GM08714 (cell line): ENCODE measurements around the gene ZBED1.
"Not testable (repeated sequence)": the region's sequence is repeated elsewhere in the genome, so short reads cannot be mapped to it uniquely, and the experiment has no call there.

Experiments used
- H3K4me3 ChIP-seq: fragments of 200-500 bp; sonication (Bioruptor generic); 2 replicates; pipeline ENCODE4 v1.5.1; 2014; ENCODE audit warnings: mild to moderate bottlenecking, low read length, inconsistent platforms
- ZNF274 ChIP-seq: IDR thresholded peaks from 2 replicates; pipeline ENCODE4 v1.6.1; 2012; ENCODE audit warnings: mild to moderate bottlenecking, low read depth, low read length

ZBED1 gene

DNA sequence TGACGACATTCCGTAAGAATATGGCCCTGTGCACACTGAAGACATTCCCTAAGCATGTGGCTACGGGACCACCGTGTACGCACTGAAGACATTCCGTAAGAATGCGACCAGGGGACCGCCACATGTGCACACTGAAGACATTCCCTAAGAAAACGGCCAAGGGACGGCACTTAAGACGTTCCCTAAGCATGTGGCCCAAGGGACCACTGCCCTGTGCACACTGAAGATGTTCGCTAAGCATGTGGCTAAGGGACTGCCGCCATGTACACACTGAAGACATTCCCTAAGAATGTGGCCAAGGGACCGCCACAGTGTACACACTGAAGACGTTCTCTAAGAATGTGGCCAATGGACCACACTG, 21.4 kb downstream of the ZBED1 start:
- no peak overlapping the region for H3K4me3 ChIP-seq
- TF ChIP-seq ZNF274: no peak

DNA sequence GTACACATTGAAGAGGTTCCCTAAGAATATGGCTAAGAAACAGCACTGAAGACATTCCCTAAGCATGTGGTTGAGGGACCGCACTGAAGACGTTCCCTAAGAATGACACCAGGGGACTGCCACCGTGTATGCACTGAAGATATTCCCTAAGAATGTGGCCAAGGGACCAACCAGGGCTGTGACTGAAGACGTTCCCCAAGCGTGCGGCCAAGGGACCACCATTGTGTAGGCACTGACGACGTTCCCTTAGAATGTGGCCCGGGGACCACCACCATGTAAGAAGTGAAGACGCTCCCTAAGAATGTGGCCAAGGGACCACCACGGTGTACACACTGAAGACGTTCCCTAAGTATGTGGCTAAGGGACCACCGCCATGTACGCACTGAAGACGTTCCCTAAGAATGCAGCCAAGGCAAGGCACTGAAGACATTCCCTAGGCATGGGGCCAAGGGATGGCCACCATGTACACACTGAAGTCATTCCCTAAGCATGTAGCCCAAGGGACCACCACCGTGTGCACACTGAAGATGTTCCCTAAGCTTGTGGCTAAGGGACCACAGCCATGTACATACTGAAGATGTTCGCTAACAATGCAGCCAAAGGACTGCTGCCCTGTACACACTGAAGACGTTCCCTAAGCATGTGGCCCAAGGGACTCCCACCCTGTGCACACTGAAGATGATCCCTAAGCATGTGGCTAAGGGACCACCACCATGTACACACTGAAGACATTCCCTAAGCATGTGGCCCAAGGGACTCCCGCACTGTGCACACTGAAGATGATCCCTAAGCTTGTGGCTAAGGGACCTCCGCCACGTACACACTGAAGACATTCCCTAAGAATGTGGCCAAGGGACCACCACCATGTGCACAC, 22.0 kb downstream of the ZBED1 start:
- TF ChIP-seq ZNF274: no peak
- H3K4me3 ChIP-seq: no peak overlapping the region

DNA sequence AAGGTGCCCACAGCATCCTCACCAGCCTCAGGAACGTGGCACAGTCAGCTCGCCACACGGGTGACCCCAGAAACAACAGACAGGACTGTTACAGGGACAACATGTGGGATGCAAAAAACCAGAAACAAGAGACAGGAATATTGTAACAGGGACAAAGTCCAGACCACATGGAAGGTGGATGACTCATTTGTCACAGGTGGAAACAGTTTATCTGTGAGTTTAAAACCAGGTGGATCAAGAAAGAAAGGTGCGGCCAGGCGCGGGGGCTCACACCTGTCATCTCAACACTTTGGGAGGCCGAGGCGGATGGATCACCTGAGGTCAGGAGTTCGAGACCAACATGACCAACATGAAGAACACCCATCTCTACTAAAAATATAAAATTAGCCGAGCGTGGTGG, 23.5 kb downstream of the ZBED1 start:
- not testable (repeated sequence) for H3K4me3 ChIP-seq

GRCh38 chrX:2474963-2475726, 25.6 kb downstream of the ZBED1 start:
- no peak for TF ChIP-seq ZNF274
- H3K4me3 ChIP-seq: no peak overlapping the region

DNA sequence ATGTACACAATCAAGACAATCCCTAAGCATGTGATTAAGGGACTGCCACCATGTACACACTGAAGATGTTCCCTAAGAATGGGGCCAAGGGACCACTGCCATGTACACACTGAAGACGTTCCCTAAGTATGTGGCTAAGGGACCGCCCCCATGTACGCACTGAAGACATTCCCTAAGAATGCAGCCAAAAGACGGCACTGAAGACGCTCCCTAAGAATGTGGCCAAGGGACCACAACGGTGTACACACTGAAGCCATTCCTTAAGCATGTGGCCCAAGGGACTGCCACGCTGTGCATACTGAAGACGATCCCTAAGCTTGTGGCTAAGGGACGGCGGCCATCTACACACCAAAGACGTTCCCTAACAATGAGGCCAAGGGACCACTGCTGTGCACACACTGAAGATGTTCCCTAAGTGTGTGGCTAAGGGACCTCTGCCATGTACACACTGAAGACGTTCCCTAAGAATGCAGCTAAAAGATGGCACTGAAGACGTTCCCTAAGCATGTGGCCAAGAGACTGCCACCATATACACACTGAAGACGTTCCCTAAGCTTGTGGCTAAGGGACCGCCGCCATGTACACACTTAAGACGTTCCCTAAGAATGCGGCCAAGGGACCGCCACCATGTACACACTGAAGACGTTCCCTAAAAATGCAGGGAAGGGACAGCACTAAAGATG, 26.4 kb downstream of the ZBED1 start:
- no peak overlapping the region for H3K4me3 ChIP-seq
- TF ChIP-seq ZNF274: no peak

DNA sequence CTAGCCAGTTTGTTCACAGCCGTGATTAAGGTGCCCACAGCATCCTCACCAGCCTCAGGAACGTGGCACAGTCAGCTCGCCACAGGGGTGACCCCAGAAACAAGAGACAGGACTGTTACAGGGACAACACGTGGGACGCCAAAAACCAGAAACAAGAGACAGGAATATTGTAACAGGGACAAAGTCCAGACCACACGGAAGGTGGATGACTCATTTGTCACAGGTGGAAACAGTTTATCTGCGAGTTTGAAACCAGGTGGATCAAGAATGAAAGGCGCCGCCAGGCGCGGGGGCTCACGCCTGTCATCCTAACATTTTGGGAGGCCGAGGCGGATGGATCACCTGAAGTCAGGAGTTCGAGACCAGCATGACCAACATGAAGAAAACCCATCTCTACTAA, 27.7 kb downstream of the ZBED1 start:
- not testable (repeated sequence) for H3K4me3 ChIP-seq

GRCh38 chrX:2471641-2472040, 29.1 kb downstream of the ZBED1 start:
- H3K4me3 ChIP-seq: no peak overlapping the region
- TF ChIP-seq ZNF274: no peak

DNA sequence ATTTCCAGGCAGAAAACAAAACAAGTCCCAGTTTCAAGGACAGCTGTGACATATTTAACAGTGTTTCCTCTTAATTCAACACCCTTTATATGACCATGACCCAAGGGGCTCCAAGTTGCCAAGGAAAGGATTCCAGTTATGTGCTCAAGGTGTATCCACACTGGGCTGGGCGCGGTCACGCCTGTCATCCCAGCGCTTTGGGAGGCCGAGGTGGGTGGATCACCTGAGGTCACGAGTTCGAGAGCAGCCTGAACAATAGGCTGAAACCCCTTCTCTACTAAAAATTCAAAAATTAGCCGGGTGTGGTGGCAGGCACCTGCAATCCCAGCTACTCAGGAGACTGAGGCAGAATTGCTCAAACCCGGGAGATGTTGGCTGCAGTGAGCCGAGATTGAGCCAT, 29.6 kb downstream of the ZBED1 start:
- not testable (repeated sequence) for H3K4me3 ChIP-seq

DNA sequence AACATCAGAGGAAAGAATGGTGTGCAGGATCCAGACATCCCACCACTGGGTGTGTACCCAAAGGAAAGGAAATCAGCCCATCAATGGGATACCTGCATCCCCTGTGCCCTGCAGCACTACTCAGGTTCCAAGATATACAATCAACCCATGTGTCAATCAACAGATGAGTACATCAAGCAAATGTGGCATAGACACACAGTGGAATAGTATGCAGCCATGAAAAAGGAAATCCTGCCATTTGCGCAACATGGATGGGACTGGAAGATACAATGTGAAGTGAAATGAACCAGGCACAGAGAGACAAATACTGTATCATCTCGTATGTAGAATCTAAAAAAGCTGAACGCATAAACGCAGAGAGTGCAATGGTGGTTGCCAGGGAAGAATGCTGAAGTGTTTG, 30.9 kb downstream of the ZBED1 start:
- H3K4me3 ChIP-seq: not testable (repeated sequence)

- TF ChIP-seq ZNF274: no peak
- no peak overlapping the region for H3K4me3 ChIP-seq
Observed at GRCh38 chrX:2469196-2469685, 31.5 kb downstream of the ZBED1 start.

DNA sequence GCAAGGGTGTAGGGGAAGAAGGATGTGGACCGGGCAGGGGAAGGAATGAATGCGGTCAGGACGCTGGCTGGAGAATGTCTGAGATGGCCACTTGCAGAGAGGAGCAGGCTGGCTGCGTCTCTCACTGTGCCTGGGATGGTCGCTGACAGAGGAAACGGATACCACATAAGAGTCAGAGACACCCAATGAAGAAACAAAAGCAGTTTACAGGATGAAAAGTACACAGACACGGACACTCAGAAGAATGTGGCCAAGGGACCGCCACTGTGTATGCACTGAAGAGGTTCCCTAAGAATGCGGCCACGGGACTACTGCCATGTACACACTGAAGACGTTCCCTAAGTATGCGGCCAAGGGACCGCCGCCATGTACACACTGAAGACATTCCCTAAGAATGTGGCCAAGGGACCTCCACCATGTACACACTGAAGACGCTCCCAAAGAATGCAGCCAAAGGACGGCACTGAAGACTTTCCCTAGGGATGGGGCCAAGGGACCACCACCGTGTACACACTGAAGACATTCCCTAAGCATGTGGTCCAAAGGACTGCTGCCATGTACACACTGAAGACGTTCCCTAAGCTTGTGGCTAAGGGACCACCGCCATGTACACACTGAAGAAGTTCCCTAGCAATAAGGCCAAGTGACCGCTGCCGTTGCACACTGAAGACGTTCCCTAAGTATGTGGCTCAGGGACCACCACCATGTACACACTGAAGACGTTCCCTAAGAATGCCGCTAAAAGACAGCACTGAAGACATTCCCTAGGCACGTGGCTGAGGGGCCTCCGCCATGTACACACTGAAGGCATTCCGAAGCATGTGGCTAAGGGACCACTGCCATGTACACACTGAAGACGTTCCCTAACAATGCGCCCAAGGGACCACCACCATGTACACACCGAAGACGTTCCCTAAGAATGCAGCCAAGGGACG, 32.2 kb downstream of the ZBED1 start:
- no peak for TF ChIP-seq ZNF274
- H3K4me3 ChIP-seq: no peak overlapping the region

DNA sequence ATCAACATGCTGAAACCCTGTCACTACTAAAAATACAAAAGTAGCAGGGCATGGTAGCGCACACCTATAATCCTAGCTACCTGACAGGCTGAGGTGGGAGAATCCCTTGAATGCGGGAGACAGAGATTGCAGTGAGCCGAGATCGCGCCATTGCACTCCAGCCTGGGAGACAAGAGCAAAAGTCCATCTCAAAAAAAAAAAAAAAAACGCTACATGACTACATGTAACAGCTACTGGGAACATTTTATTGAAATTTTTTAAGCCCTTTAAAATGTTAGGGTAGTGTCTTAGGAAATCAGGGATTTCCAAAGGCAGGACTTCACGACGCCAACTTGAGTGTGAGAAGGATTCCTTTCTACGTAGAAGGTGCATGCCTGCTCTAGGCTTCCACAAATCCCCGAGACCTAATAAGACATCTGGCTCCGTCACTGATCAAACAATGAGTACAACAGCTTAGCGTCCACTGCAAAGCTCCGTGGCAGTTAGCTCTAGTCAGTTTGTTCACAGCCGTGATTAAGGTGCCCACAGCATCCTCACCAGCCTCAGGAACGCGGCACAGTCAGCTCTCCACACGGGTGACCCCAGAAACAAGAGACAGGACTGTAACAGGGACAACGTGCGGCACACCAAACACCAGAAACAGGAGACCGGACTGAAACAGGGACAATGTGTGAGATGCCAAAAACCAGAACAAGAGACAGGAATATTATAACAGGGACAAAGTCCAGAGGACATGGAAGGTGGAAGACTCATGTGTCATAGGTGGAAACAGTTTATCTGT, 33.7 kb downstream of the ZBED1 start:
- no peak for TF ChIP-seq ZNF274
- H3K4me3 ChIP-seq: no peak overlapping the region

DNA sequence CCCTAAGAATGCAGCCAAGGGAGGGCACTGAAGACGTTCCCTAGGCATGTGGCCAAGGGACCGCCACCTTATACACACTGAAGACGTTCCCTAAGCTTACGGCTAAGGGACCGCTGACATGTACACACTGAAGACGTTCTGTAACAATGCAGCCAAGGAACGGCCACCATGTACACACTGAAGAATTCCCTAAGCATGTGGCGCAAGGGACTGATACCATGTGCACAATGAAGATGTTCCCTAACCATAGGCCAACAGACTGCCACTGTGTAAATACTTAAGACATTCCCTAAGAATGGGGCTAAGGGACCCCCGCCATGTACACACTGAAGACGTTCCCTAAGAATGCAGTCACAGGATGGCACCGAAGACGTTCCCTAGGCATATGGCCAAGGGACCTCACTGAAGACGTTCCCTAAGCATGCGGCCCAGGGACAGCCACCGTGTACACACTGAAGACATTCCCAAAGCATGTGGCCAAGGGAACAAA, 36.1 kb downstream of the ZBED1 start:
- no peak for TF ChIP-seq ZNF274
- H3K4me3 ChIP-seq: no peak overlapping the region
